Calu3 (cell line): Measurements from ENCODE around the gene BET1. TPM values are rescaled to one million over a fixed set of nuclear protein-coding genes. Genes with fewer than 3 reads are reported as not detected.

Experiments used
- BruUV-seq: library from RNA; stranded (reverse); fragments of 400-500 nt; replicated peaks from 2 replicates; lab custom pipeline; 2021; lab: Mats Ljungman, UMichigan
- CTCF ChIA-PET: fragments of 300-600 bp; sonication (Branson Sonifier 250); formaldehyde crosslinking; loops from one replicate; lab custom pipeline; 2022; ENCODE audit warnings: antibody characterized with exemption; lab: Charles Lee
- DNase-seq: peaks from one replicate; pipeline ENCODE4 v3.0.0; 2022
- H3K27ac Mint-ChIP-seq: one replicate; pipeline ENCODE4 v1.8.0; 2022; ENCODE audit warnings: mixed read lengths; ENCODE audit not compliant: unreplicated experiment
- H3K27me3 Mint-ChIP-seq: one replicate; pipeline ENCODE4 v1.8.0; 2022; ENCODE audit warnings: mixed read lengths; ENCODE audit not compliant: unreplicated experiment
- H3K36me3 Mint-ChIP-seq: one replicate; pipeline ENCODE4 v1.8.0; 2022; ENCODE audit warnings: mild to moderate bottlenecking, moderate library complexity, mixed read lengths; ENCODE audit not compliant: insufficient read depth, unreplicated experiment
- H3K4me1 Mint-ChIP-seq: one replicate; pipeline ENCODE4 v1.8.0; 2022; ENCODE audit warnings: mild to moderate bottlenecking, low read depth, mixed read lengths; ENCODE audit not compliant: unreplicated experiment
- H3K4me3 Mint-ChIP-seq: one replicate; pipeline ENCODE4 v1.8.0; 2022; ENCODE audit warnings: mild to moderate bottlenecking, low read depth, moderate library complexity, mixed read lengths; ENCODE audit not compliant: unreplicated experiment
- H3K9me3 Mint-ChIP-seq: one replicate; pipeline ENCODE4 v1.8.0; 2022; ENCODE audit warnings: low read depth, mixed read lengths; ENCODE audit not compliant: unreplicated experiment
- intact Hi-C: fragments of 100-400 bp; cut with micrococcal nuclease; formaldehyde crosslinking; loops from one replicate; pipeline ENCODE4 v1.10.0; 2022; ENCODE audit not compliant: unreplicated experiment
- total RNA-seq: library from RNA; stranded (reverse); gene quantifications from 2 replicates; pipeline ENCODE4 v1.2.3, GENCODE V29; 2022
- TF ChIP-seq, protein P1 (sequence below): fragments of 200-600 bp; IDR thresholded peaks from one replicate; pipeline ENCODE4 v1.8.0; 2022; ENCODE audit warnings: antibody characterized with exemption; ENCODE audit not compliant: unreplicated experiment

The BET1 gene
- total RNA-seq, 1 experiment from 2014 or later: 18.7 TPM

DNA sequence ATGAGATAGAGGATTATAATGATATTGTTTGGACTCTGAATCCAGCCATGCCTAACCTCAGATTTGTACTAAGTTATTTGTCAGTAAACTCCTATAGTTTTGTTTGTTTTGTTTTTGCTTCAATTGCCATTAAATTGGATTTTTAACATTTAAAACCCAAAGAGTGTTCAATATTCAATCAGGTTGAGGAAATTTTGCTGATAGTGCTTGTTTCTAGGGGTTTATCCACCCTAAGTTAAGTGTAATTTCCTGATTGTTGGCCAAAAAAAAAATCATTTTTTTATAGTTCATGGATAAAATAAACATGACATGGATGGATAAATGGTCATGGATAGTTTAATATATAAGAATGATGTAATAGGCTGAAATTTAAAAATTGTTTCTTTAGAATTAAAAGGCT is 11.4 kb upstream of the BET1 start:
- DNase-seq: no peak
- TF ChIP-seq, protein P1, sequence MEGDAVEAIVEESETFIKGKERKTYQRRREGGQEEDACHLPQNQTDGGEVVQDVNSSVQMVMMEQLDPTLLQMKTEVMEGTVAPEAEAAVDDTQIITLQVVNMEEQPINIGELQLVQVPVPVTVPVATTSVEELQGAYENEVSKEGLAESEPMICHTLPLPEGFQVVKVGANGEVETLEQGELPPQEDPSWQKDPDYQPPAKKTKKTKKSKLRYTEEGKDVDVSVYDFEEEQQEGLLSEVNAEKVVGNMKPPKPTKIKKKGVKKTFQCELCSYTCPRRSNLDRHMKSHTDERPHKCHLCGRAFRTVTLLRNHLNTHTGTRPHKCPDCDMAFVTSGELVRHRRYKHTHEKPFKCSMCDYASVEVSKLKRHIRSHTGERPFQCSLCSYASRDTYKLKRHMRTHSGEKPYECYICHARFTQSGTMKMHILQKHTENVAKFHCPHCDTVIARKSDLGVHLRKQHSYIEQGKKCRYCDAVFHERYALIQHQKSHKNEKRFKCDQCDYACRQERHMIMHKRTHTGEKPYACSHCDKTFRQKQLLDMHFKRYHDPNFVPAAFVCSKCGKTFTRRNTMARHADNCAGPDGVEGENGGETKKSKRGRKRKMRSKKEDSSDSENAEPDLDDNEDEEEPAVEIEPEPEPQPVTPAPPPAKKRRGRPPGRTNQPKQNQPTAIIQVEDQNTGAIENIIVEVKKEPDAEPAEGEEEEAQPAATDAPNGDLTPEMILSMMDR: no peak
- H3K36me3 Mint-ChIP-seq: no peaks in the 10 kb centered on the region
- no peaks in the 10 kb centered on the region for H3K27me3 Mint-ChIP-seq
- CTCF ChIA-PET: no interaction called here
- no peak overlapping the region for H3K4me3 Mint-ChIP-seq
- BruUV-seq: no TSS peak
- no peak overlapping the region for H3K27ac Mint-ChIP-seq
- H3K9me3 Mint-ChIP-seq: no peaks in the 10 kb centered on the region
- no peaks in the 10 kb centered on the region for H3K4me1 Mint-ChIP-seq
- intact Hi-C loops: no loop called here

DNA sequence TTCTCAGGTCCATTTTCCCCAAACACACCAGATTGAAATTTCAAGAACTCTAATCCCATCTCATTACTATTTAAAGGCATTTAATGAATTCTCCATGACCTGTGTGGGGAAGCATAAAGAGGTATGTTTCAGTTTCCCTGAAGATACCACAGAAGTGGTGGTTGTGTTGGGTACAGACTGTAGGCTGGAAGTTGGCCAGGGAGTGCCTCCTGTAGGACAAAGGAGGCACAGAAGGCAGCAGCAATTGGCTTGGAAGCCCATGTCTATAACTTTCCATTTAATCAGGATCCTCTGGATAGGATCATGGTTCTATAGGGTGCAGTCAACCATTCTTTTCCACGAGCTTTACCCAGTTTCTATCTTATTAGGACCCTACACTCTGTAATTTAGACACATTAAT is 8.6 kb upstream of the BET1 start:
- no peaks in the 10 kb centered on the region for H3K36me3 Mint-ChIP-seq
- no TSS peak for BruUV-seq
- no peak overlapping the region for H3K27ac Mint-ChIP-seq
- no peaks in the 10 kb centered on the region for H3K4me1 Mint-ChIP-seq
- no peaks in the 10 kb centered on the region for H3K9me3 Mint-ChIP-seq
- no peak for DNase-seq
- H3K27me3 Mint-ChIP-seq: no peaks in the 10 kb centered on the region
- intact Hi-C loops: no loop called here
- no peak overlapping the region for H3K4me3 Mint-ChIP-seq
- TF ChIP-seq, protein P1: no peak
- CTCF ChIA-PET: no interaction called here

DNA sequence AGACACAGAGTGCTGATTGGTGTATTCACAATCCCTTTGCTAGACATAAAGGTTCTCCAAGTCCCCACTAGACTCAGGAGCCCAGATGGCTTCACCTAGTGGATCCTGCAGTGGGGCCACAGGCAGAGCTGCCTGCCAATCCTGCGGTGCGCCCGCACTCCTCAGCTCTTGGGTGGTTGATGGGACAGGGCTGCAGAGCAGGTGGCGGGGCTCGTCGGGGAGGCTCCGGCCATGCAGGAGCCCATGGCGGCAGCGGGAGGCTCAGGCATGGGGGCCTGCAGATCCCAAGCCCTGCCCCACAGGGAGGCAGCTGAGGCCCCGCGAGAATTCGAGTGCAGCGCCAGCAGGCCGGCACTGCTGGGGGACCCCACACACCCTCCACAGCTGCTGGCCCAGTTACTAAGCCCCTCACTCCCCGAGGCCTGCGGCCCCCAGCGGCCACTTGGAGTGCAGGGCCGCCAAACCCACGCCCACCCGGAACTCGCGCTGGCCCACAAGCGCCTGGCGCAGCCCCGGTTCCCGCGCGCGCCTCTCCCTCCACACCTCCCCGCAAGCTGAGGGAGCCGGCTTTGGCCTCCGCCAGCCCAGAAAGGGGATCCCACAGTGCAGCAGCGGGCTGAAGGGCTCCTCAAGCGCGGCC is 7.7 kb upstream of the BET1 start:
- no peak for DNase-seq
- Mint-ChIP-seq H3K4me1 (no peaks in the 10 kb centered on the region), H3K27me3 (no peaks in the 10 kb centered on the region), H3K4me3 (no peak overlapping the region), H3K36me3 (no peaks in the 10 kb centered on the region), H3K27ac (no peak overlapping the region), H3K9me3 (no peaks in the 10 kb centered on the region)
- intact Hi-C loops: no loop called here
- no TSS peak for BruUV-seq
- CTCF ChIA-PET: no interaction called here
- TF ChIP-seq, protein P1: no peak

DNA sequence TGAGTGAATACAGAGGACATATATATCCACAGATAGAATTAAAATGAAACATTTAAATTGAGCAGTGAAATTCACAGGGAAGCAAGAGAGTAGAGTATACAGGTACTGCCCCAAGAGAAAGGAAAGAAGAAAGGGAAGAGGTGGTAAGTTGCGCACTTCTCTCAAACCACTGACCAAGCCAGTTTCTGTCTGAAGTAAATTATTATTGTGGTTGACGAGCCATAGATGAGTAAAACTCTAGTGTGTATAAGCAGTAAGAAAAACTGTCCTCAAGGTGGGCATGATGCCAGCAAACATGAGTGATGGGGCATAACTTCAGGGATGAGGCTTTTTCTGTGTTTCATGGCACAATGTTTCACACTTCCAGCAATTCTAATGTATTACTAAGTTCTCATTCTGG is 4.4 kb upstream of the BET1 start:
- Mint-ChIP-seq H3K36me3 (peaks cover 13% of the 10 kb centered on the region), H3K27me3 (no peaks in the 10 kb centered on the region), H3K27ac (no peak overlapping the region), H3K4me3 (no peak overlapping the region), H3K9me3 (no peaks in the 10 kb centered on the region), H3K4me1 (no peaks in the 10 kb centered on the region)
- TF ChIP-seq, protein P1: no peak
- intact Hi-C loops: no loop called here
- no peak for DNase-seq
- CTCF ChIA-PET: no interaction called here
- BruUV-seq: no TSS peak
